ENCODE measurements around the gene DLX5. TPM values are rescaled to one million over a fixed set of nuclear protein-coding genes. Genes with fewer than 3 reads are reported as not detected.

The DLX5 gene
- total RNA-seq, 2 donors from 2014 or later = not detected

Other genes starting within 250 kb of the DLX5 start
- gene DLX6, start 19.3 kb downstream of the DLX5 start, total RNA-seq = not detected
- 10 to 100 TPM; 17.8 to 23.5 TPM for gene SDHAF3, start 92.9 kb upstream of the DLX5 start, total RNA-seq

Measured in activated T-helper 17 cell treated with anti-CD3 and anti-CD28 coated beads, Interleukin-2, amount 50 U/mL, for 72 hours (primary cell).